DMS153 treated with DMSO at 0.1 percent for 48 hours (cell line): ENCODE measurements around the gene GUCA2B.
A peak's percentile ranks its signal among the peaks of the same experiment; 100 is the strongest.

ENCODE experiments used
- DNase-seq: peaks from one replicate; lab custom pipeline; 2025; ENCODE audit not compliant: unreplicated experiment; lab: John Stamatoyannopoulos, UW

The GUCA2B gene

GRCh38 chr1:42142894-42143675 is 10.1 kb upstream of the GUCA2B start:
- peak; percentile 81 for DNase-seq

GRCh38 chr1:42143896-42144710 is 9.1 kb upstream of the GUCA2B start:
- DNase-seq: no peak

- no peak for DNase-seq
Observed at GRCh38 chr1:42144711-42145388, 8.4 kb upstream of the GUCA2B start.

- DNase-seq: no peak
Observed at GRCh38 chr1:42145389-42145716, 7.9 kb upstream of the GUCA2B start.

- no peak for DNase-seq
Observed at GRCh38 chr1:42145764-42146625, 7.2 kb upstream of the GUCA2B start.

- peak; percentile 96 for DNase-seq
Observed at GRCh38 chr1:42146626-42147320, 6.4 kb upstream of the GUCA2B start.

- no peak for DNase-seq
Observed at GRCh38 chr1:42148166-42148565, 5.0 kb upstream of the GUCA2B start.

- no peak for DNase-seq
Observed at GRCh38 chr1:42150651-42151050, 2.6 kb upstream of the GUCA2B start.

GRCh38 chr1:42152119-42152518 is 1.1 kb upstream of the GUCA2B start:
- DNase-seq: no peak

GRCh38 chr1:42153624-42154023 is 414 bp downstream of the GUCA2B start:
- no peak for DNase-seq

GRCh38 chr1:42154685-42155084 is 1.5 kb downstream of the GUCA2B start:
- DNase-seq: no peak

GRCh38 chr1:42155362-42155761 is 2.2 kb downstream of the GUCA2B start:
- no peak for DNase-seq

GRCh38 chr1:42157667-42158066 is 4.5 kb downstream of the GUCA2B start:
- peak; percentile 44 for DNase-seq

GRCh38 chr1:42158189-42158588 is 5.0 kb downstream of the GUCA2B start:
- DNase-seq: no peak

GRCh38 chr1:42162181-42162580 is 9.0 kb downstream of the GUCA2B start:
- DNase-seq: no peak

GRCh38 chr1:42163114-42163513 is 9.9 kb downstream of the GUCA2B start:
- no peak for DNase-seq

GRCh38 chr1:42163536-42164503 is 10.6 kb downstream of the GUCA2B start:
- no peak for DNase-seq

GRCh38 chr1:42164551-42165420 is 11.6 kb downstream of the GUCA2B start, which contains the start of gene GUCA2A:
Gene GUCA2A (minus strand): TSS chr1:42164745. CDS start chr1:42164712, 33 bp downstream.
- no peak for DNase-seq
